ENCODE data around the gene KRT84.

Gene KRT84

GRCh38 chr12:52407918-52408317 is 22.5 kb upstream of the KRT84 start:
- no peak for TF ChIP-seq CTCF (IDR thresholded peaks at IDR 0.05; ENCODE audit: insufficient read depth, missing control alignments)
- no peak for DNase-seq (ENCODE audit: insufficient read length, low spot score)
- no peak for FAIRE-seq

DNA sequence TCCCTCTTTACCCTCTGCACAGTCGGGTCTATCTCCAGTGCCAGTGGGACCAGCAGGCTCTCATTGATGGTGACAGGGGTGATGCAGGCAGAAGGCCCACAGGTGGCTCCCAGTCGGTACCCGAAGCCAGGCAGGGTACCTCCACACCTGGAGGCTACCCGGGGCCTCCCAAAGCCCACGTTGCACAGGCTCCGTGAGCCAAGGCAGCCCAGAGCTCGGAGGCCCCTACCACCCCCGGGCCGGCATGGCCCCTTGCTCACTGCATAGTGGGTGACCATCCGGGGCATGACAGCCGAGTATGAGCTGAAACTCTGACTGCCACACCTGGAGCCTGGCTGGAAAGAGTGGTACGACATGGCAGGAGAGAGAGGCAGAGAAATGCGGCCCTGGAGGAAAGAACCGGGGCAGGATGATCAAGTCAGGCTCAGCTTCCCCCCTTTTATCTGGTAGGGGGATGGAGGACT is 20.5 kb upstream of the KRT84 start, which contains the start of gene KRT82:
KRT82 (minus strand) TSS at position 414 of the 464 bp plus-strand sequence; CDS start at position 356, 58 bp downstream.
- TF ChIP-seq CTCF (IDR thresholded peaks at IDR 0.05; ENCODE audit: insufficient read depth, missing control alignments), result no peak
- FAIRE-seq, result no peak
- DNase-seq (ENCODE audit: insufficient read length, low spot score), result no peak

GRCh38 chr12:52404951-52405350 is 19.5 kb upstream of the KRT84 start:
- DNase-seq (ENCODE audit: insufficient read length, low spot score) (no peak), FAIRE-seq (no peak)
- no peak for TF ChIP-seq CTCF (IDR thresholded peaks at IDR 0.05; ENCODE audit: insufficient read depth, missing control alignments)

- FAIRE-seq (no peak), DNase-seq (ENCODE audit: insufficient read length, low spot score) (no peak)
- TF ChIP-seq CTCF (IDR thresholded peaks at IDR 0.05; ENCODE audit: insufficient read depth, missing control alignments), result no peak
These were observed 18.1 kb upstream of the KRT84 start for GRCh38 chr12:52403561-52403960.

GRCh38 chr12:52402873-52403540 is 17.6 kb upstream of the KRT84 start:
- TF ChIP-seq CTCF (IDR thresholded peaks at IDR 0.05; ENCODE audit: insufficient read depth, missing control alignments), result no peak
- no peak for FAIRE-seq
- no peak for DNase-seq (ENCODE audit: insufficient read length, low spot score)

DNA sequence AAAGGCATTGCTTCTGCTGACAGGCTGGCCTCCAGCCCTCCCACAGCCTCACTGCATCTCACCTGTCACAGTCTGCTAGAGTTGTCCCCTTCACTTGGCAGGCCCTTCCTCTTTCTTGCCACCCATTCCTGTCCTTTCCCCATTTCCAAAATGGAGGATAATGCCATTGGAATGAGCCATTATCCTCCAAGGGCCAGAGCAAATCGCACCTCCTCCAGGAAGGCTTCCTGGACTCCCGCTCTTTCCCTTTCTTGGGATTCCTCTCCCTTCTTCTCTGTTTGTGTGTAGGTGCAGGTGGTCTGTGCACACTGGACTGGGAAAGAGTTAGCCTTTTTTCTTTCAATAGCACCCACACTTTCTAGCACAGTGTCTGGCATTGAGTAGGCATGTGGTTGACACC is 16.9 kb upstream of the KRT84 start:
- TF ChIP-seq CTCF (IDR thresholded peaks at IDR 0.05; ENCODE audit: insufficient read depth, missing control alignments), result no peak
- no peak for DNase-seq (ENCODE audit: insufficient read length, low spot score)
- no peak for FAIRE-seq

- DNase-seq (ENCODE audit: insufficient read length, low spot score) (no peak), FAIRE-seq (no peak)
These were observed 16.5 kb upstream of the KRT84 start for GRCh38 chr12:52401926-52402325.

More at GRCh38 chr12:52401926-52402325, 16.5 kb upstream of the KRT84 start:
- no peak for TF ChIP-seq CTCF (IDR thresholded peaks at IDR 0.05; ENCODE audit: insufficient read depth, missing control alignments)
